CD14-positive monocyte (primary cell): ENCODE data around the gene HIVEP3. TPM values are rescaled to one million over a fixed set of nuclear protein-coding genes. Genes with fewer than 3 reads are reported as not detected.
"Not testable (repeated sequence)": the region's sequence is repeated elsewhere in the genome, so short reads cannot be mapped to it uniquely, and the experiment has no call there.

Experiments
- DNase-seq, 3 donors: peaks; one replicate each; pipeline ENCODE4 v3.0.0-alpha.2; 2011 to 2022
- H2AFZ ChIP-seq: 2 replicates; pipeline ENCODE4 v1.6.0; 2012; ENCODE audit warnings: mild to moderate bottlenecking, low read depth, low read length, inconsistent platforms; ENCODE audit not compliant: insufficient read depth, poor library complexity, severe bottlenecking
- H3K27ac ChIP-seq, 2 donors: 1 replicate in 1 of 2; 2 replicates in 1 of 2; pipeline ENCODE4 v1.5.1; 2012 to 2013; ENCODE audit warnings: low read length in 2 of 2, control low read depth in 1 of 2, inconsistent platforms in 1 of 2, low read depth in 1 of 2, mild to moderate bottlenecking in 1 of 2
- H3K27me3 ChIP-seq, 2 donors: one replicate each; pipeline versions ENCODE4 v1.6.0 to v1.6.1; 2011 to 2013; ENCODE audit warnings: low read length in 2 of 2; ENCODE audit not compliant: control insufficient read depth in 2 of 2, insufficient read depth in 2 of 2
- H3K36me3 ChIP-seq, 2 donors: replicated peaks in 1 of 2; 1 replicate in 1 of 2; 2 replicates in 1 of 2; pipeline versions ENCODE4 v1.5.1 to v1.6.1; 2012 to 2013; ENCODE audit warnings: low read length in 2 of 2, control low read depth in 1 of 2, inconsistent platforms in 1 of 2, mild to moderate bottlenecking in 1 of 2; ENCODE audit not compliant: insufficient read depth in 2 of 2, control insufficient read depth in 1 of 2
- H3K4me1 ChIP-seq, 2 donors: 1 replicate in 1 of 2; 2 replicates in 1 of 2; pipeline versions ENCODE4 v1.5.1 to v1.6.1; 2012 to 2013; ENCODE audit warnings: low read length in 2 of 2, control low read depth in 1 of 2, inconsistent platforms in 1 of 2, mild to moderate bottlenecking in 1 of 2, moderate library complexity in 1 of 2; ENCODE audit not compliant: insufficient read depth in 2 of 2, control insufficient read depth in 1 of 2
- H3K4me2 ChIP-seq: replicated peaks from 2 replicates; pipeline ENCODE3; 2012; ENCODE audit warnings: low read length, moderate library complexity, mild to moderate bottlenecking; ENCODE audit not compliant: poor library complexity, severe bottlenecking; ENCODE audit errors: extremely low read depth
- H3K4me3 ChIP-seq, 3 experiments: fragments of 200-600 bp in 1 of 3; sonication (generic) in 1 of 3; replicated peaks in 1 of 3; 1 replicate in 2 of 3; 2 replicates in 1 of 3; pipeline ENCODE4 v1.5.1; 2011 to 2013; ENCODE audit warnings: low read length in 3 of 3, mild to moderate bottlenecking in 3 of 3, control low read depth in 2 of 3, low read depth in 2 of 3, inconsistent platforms in 1 of 3, moderate library complexity in 1 of 3
- H3K79me2 ChIP-seq: 2 replicates; pipeline ENCODE4 v1.6.0; 2012; ENCODE audit warnings: mild to moderate bottlenecking, control low read depth, inconsistent platforms, low read length, moderate library complexity; ENCODE audit not compliant: insufficient read depth
- H3K9ac ChIP-seq: 2 replicates; pipeline ENCODE4 v1.6.0; 2017; ENCODE audit warnings: low read length, mild to moderate bottlenecking; ENCODE audit not compliant: insufficient read depth, poor library complexity, severe bottlenecking
- H3K9me3 ChIP-seq, 2 donors: replicated peaks in 1 of 2; 1 replicate in 1 of 2; 2 replicates in 1 of 2; pipeline versions ENCODE4 v1.5.1 to v1.6.1; 2012 to 2013; ENCODE audit warnings: low read length in 2 of 2, control low read depth in 1 of 2; ENCODE audit not compliant: control insufficient read depth in 1 of 2, insufficient read depth in 1 of 2
- H4K20me1 ChIP-seq: 2 replicates; pipeline ENCODE4 v1.6.0; 2012; ENCODE audit warnings: mild to moderate bottlenecking, low read length, control low read depth, moderate library complexity; ENCODE audit not compliant: insufficient read depth
- H3K27ac Mint-ChIP-seq, 7 donors: one replicate each; pipeline ENCODE4 v1.8.0; 2020; ENCODE audit warnings: mild to moderate bottlenecking in 7 of 7, mixed read lengths in 7 of 7, moderate library complexity in 6 of 7, inconsistent platforms in 2 of 7
- H3K27me3 Mint-ChIP-seq, 3 donors: one replicate each; pipeline ENCODE4 v1.8.0; 2021 to 2022; ENCODE audit warnings: low read depth in 3 of 3, mild to moderate bottlenecking in 3 of 3, mixed read lengths in 3 of 3, moderate library complexity in 3 of 3, inconsistent platforms in 1 of 3
- H3K36me3 Mint-ChIP-seq, 2 donors: one replicate each; pipeline ENCODE4 v1.8.0; 2020; ENCODE audit warnings: mixed read lengths in 2 of 2, inconsistent platforms in 1 of 2, mild to moderate bottlenecking in 1 of 2
- H3K4me1 Mint-ChIP-seq: one replicate; pipeline ENCODE4 v1.8.0; 2020; ENCODE audit warnings: mild to moderate bottlenecking, mixed read lengths
- H3K4me3 Mint-ChIP-seq, 2 donors: one replicate each; pipeline ENCODE4 v1.8.0; 2020; ENCODE audit warnings: mild to moderate bottlenecking in 2 of 2, mixed read lengths in 2 of 2, moderate library complexity in 1 of 2
- H3K9me3 Mint-ChIP-seq, 7 donors: one replicate each; pipeline ENCODE4 v1.8.0; 2020 to 2022; ENCODE audit warnings: mixed read lengths in 7 of 7, mild to moderate bottlenecking in 6 of 7, moderate library complexity in 6 of 7, inconsistent platforms in 2 of 7
- CTCF ChIP-seq: fragments of 200-600 bp; IDR thresholded peaks from one replicate; pipeline ENCODE4 v1.8.0; 2022; ENCODE audit warnings: antibody characterized with exemption, mild to moderate bottlenecking
- WGBS: methylation state at CpG from one replicate; pipeline ENCODE4 v1.1.5; 2013; ENCODE audit warnings: missing lambda C conversion rate; ENCODE audit not compliant: insufficient coverage; 5-methylcytosine and 5-hydroxymethylcytosine counted together
- intact Hi-C, 2 donors: fragments of 100-400 bp; cut with micrococcal nuclease; formaldehyde crosslinking; loops; one replicate each; pipeline versions ENCODE4 v1.15.0 to v1.15.1; 2023
- polyA plus RNA-seq, 3 donors: library from polyadenylated mRNA; depleted of rRNA in 1 of 3; unstranded in 2 of 3; stranded (reverse) in 1 of 3; fragments of 300-500 nt in 2 of 3; fragments of >200 nt in 1 of 3; fragmentation: Illumina TruSeq in 2 of 3; gene quantifications; 1 replicate in 2 of 3; 2 replicates in 1 of 3; pipeline ENCODE4 v1.2.3, GENCODE V29; 2012 to 2021

Gene HIVEP3
- polyA plus RNA-seq, 3 donors: 1.2 to 3.7 (median 1.8) TPM

GRCh38 chr1:41695118-41695745, 223.5 kb downstream of the HIVEP3 start:
- WGBS: 10% methylated on average over 2 of the region's 3 CpGs
- H3K79me2 ChIP-seq: no peaks in the 10 kb centered on the region
- peak overlapping the region in 4 of 7 donors; percentile 35 to 71 (median 43) for H3K27ac Mint-ChIP-seq
- peaks cover 1 to 3% (median 3%) of the 10 kb centered on the region in 3 donors for H3K27me3 Mint-ChIP-seq
- H3K36me3 Mint-ChIP-seq: no peaks in the 10 kb centered on the region
- H3K9me3 Mint-ChIP-seq: peaks cover 0 to 2% (median 0%) of the 10 kb centered on the region in 7 donors
- H3K4me3 Mint-ChIP-seq: no peak overlapping the region
- peak in 2 of 3 donors; percentile 54 to 73 for DNase-seq
- H2AFZ ChIP-seq: peak overlapping the region; percentile 13
- peaks cover 24 to 29% of the 10 kb centered on the region in 2 donors for H3K4me1 ChIP-seq
- peak overlapping the region in 1 of 2 donors; percentile 32 for H3K27ac ChIP-seq
- intact Hi-C loops: no loop called here
- no peak for TF ChIP-seq CTCF
- H3K4me2 ChIP-seq: no peak overlapping the region
- H3K4me3 ChIP-seq: no peak overlapping the region
- no peaks in the 10 kb centered on the region for H4K20me1 ChIP-seq
- H3K4me1 Mint-ChIP-seq: peaks cover 30% of the 10 kb centered on the region
- no peaks in the 10 kb centered on the region for H3K36me3 ChIP-seq
- H3K9ac ChIP-seq: no peak overlapping the region
- no peaks in the 10 kb centered on the region for H3K9me3 ChIP-seq
- H3K27me3 ChIP-seq: no peaks in the 10 kb centered on the region

DNA sequence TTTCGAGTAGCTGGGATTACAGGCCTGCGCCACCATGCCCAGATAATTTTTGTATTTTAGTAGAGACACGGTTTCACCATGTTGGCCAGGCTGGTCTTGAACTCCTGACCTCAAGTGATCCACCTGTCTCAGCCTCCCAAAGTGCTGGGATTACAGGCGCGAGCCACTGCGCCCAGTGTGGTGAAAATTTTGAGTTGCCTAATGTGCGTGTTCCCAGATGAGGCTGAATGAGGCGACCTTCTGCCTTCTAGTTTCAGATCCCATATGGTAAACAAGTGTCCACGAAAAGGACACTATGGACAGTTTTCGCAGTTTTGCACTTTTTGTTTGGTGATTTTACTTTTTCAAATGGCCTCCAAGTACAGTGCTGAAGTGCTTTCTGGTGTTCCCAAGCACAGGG, 226.8 kb downstream of the HIVEP3 start:
- intact Hi-C loops, H2AFZ ChIP-seq, H3K27me3 Mint-ChIP-seq, H3K36me3 ChIP-seq, H3K79me2 ChIP-seq, H3K9me3 Mint-ChIP-seq, H3K9me3 ChIP-seq, H3K4me3 ChIP-seq, H3K27me3 ChIP-seq, H3K36me3 Mint-ChIP-seq, H3K4me2 ChIP-seq, H4K20me1 ChIP-seq, H3K9ac ChIP-seq: not testable (repeated sequence)
- Histone ChIP-seq H3K4me1 (peaks cover 39 to 56% of the 10 kb centered on the region in 2 donors), H3K27ac (peak overlapping the region in 1 of 2 donors; percentile 11)
- H3K4me3 Mint-ChIP-seq: peak overlapping the region in 1 of 2 donors; percentile 48
- H3K4me1 Mint-ChIP-seq: peaks cover 57% of the 10 kb centered on the region
- peak in 2 of 3 donors; percentile 39 to 54 for DNase-seq
- H3K27ac Mint-ChIP-seq: peak overlapping the region; percentile 22 to 85 (median 52)
- 37% methylated on average over 8 of the region's 10 CpGs for WGBS
